ENCODE results near the gene ZNF688. TPM values are rescaled to one million over a fixed set of nuclear protein-coding genes. Genes with fewer than 3 reads are reported as not detected.
A peak's percentile ranks its signal among the peaks of the same experiment; 100 is the strongest.

Gene ZNF688
- total and polyA plus RNA-seq, 9 of the 15 experiments (the other 6 are each of a cell fraction or from before 2014, with no cell fraction given): 0.48 to 12.9 (median 4.5) TPM

- TF ChIP-seq NR3C1 (CRISPR knock-in tag; IDR thresholded peaks at IDR 0.05) (peak; percentile 49; the same call in 1 of the 2 replicates), ESRRA (IDR thresholded peaks at IDR 0.05; ENCODE audit: borderline replicate concordance, low read depth) (peak; percentile 33; the same call in 1 of the 2 replicates), EP300 (IDR thresholded peaks at IDR 0.05; ENCODE audit: low read length) (no peak), SMAD1 (IDR thresholded peaks at IDR 0.05; ENCODE audit: low read depth, low read length, partially characterized antibody) (peak; percentile 25), SRSF9 (IDR thresholded peaks at IDR 0.05; ENCODE audit: borderline replicate concordance, low read depth, low read length) (no peak), SMAD3 (CRISPR knock-in tag; conservative IDR thresholded peaks at IDR 0.05) (0 out of 2 replicates have a peak, but pooled peaks have one; percentile 40), ZNF354B (CRISPR knock-in tag; IDR thresholded peaks at IDR 0.05) (no peak), EP400 (IDR thresholded peaks at IDR 0.05) (peak; percentile 88), ATF1 (CRISPR knock-in tag; IDR thresholded peaks at IDR 0.05) (no peak), ATF1 (tag; IDR thresholded peaks at IDR 0.05) (peak; percentile 75), MED1 (CRISPR knock-in tag; IDR thresholded peaks at IDR 0.05; ENCODE audit: borderline replicate concordance) (no peak), PML (IDR thresholded peaks at IDR 0.05; ENCODE audit: low read length) (no peak), TARDBP (IDR thresholded peaks at IDR 0.05) (no peak), NFYB (IDR thresholded peaks at IDR 0.05; ENCODE audit: extremely low read depth, insufficient read length) (peak; percentile 96)
- TF ChIP-seq, protein P1, sequence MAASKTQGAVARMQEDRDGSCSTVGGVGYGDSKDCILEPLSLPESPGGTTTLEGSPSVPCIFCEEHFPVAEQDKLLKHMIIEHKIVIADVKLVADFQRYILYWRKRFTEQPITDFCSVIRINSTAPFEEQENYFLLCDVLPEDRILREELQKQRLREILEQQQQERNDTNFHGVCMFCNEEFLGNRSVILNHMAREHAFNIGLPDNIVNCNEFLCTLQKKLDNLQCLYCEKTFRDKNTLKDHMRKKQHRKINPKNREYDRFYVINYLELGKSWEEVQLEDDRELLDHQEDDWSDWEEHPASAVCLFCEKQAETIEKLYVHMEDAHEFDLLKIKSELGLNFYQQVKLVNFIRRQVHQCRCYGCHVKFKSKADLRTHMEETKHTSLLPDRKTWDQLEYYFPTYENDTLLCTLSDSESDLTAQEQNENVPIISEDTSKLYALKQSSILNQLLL (CRISPR knock-in tag; IDR thresholded peaks at IDR 0.05; ENCODE audit: borderline replicate concordance): no peak
- TF ChIP-seq, protein P2, sequence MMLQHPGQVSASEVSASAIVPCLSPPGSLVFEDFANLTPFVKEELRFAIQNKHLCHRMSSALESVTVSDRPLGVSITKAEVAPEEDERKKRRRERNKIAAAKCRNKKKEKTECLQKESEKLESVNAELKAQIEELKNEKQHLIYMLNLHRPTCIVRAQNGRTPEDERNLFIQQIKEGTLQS (IDR thresholded peaks at IDR 0.05): no peak
- TF ChIP-seq, protein P2 (CRISPR knock-in tag; conservative IDR thresholded peaks at IDR 0.05): no peak
- TF ChIP-seq, protein P3, sequence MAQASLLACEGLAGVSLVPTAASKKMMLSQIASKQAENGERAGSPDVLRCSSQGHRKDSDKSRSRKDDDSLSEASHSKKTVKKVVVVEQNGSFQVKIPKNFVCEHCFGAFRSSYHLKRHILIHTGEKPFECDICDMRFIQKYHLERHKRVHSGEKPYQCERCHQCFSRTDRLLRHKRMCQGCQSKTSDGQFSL (CRISPR knock-in tag; IDR thresholded peaks at IDR 0.05): no peak
- TF ChIP-seq, protein P3 (tag; IDR thresholded peaks at IDR 0.05): no peak
- TF ChIP-seq, protein P4, sequence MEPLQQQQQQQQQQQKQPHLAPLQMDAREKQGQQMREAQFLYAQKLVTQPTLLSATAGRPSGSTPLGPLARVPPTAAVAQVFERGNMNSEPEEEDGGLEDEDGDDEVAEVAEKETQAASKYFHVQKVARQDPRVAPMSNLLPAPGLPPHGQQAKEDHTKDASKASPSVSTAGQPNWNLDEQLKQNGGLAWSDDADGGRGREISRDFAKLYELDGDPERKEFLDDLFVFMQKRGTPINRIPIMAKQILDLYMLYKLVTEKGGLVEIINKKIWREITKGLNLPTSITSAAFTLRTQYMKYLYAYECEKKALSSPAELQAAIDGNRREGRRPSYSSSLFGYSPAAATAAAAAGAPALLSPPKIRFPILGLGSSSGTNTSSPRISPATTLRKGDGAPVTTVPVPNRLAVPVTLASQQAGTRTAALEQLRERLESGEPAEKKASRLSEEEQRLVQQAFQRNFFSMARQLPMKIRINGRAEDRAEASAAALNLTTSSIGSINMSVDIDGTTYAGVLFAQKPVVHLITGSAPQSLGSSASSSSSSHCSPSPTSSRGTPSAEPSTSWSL (CRISPR knock-in tag; IDR thresholded peaks at IDR 0.05; ENCODE audit: borderline replicate concordance): no peak
- TF ChIP-seq, protein P5, sequence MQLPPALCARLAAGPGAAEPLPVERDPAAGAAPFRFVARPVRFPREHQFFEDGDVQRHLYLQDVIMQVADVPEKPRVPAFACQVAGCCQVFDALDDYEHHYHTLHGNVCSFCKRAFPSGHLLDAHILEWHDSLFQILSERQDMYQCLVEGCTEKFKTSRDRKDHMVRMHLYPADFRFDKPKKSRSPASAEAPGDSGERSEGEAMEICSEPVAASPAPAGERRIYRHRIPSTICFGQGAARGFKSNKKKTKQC (CRISPR knock-in tag; IDR thresholded peaks at IDR 0.05): peak; percentile 81
- TF ChIP-seq, protein P6, sequence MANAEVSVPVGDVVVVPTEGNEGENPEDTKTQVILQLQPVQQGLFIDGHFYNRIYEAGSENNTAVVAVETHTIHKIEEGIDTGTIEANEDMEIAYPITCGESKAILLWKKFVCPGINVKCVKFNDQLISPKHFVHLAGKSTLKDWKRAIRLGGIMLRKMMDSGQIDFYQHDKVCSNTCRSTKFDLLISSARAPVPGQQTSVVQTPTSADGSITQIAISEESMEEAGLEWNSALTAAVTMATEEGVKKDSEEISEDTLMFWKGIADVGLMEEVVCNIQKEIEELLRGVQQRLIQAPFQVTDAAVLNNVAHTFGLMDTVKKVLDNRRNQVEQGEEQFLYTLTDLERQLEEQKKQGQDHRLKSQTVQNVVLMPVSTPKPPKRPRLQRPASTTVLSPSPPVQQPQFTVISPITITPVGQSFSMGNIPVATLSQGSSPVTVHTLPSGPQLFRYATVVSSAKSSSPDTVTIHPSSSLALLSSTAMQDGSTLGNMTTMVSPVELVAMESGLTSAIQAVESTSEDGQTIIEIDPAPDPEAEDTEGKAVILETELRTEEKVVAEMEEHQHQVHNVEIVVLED (CRISPR knock-in tag; IDR thresholded peaks at IDR 0.05): peak; percentile 64; the same call in 1 of the 2 replicates
These were observed 38.7 kb upstream of the ZNF688 start, which contains the start of gene ZNF689 (continued) for GRCh38 chr16:30609926-30610839.
